Suprapubic skin (tissue), 4 donors: ENCODE results near the gene PPP1R3C. TPM values are rescaled to one million over a fixed set of nuclear protein-coding genes. Genes with fewer than 3 reads are reported as not detected.

Experiments used
- DNase-seq, 2 donors: peaks; one replicate each; pipeline ENCODE4 v3.0.0-alpha.2; 2019; ENCODE audit warnings: low spot score in 2 of 2
- H3K27ac ChIP-seq: fragments of 200-600 bp; sonication (generic); one replicate; pipeline ENCODE4 v1.5.1; 2019
- H3K27me3 ChIP-seq: fragments of 200-600 bp; sonication (generic); one replicate; pipeline ENCODE4 v1.5.1; 2019
- H3K36me3 ChIP-seq: fragments of 200-600 bp; sonication (generic); one replicate; pipeline ENCODE4 v1.5.1; 2019
- H3K4me1 ChIP-seq: fragments of 200-600 bp; sonication (generic); one replicate; pipeline ENCODE4 v1.5.1; 2019
- H3K4me3 ChIP-seq: fragments of 200-600 bp; sonication (generic); one replicate; pipeline ENCODE4 v1.5.1; 2019; ENCODE audit warnings: mild to moderate bottlenecking
- H3K9me3 ChIP-seq: fragments of 200-600 bp; sonication (generic); one replicate; pipeline ENCODE4 v1.5.1; 2019
- CTCF ChIP-seq, 2 donors: fragments of 200-600 bp in 1 of 2; fragments of 450-650 bp in 1 of 2; sonication (generic) in 1 of 2; IDR thresholded peaks; one replicate each; pipeline ENCODE4 v1.5.1; 2016 to 2019; ENCODE audit warnings: antibody characterized with exemption in 2 of 2, mild to moderate bottlenecking in 1 of 2, moderate library complexity in 1 of 2
- EP300 ChIP-seq: sonication (generic); formaldehyde crosslinking; IDR thresholded peaks from one replicate; pipeline ENCODE4 v1.6.1; 2017; ENCODE audit warnings: antibody characterized with exemption
- POLR2A ChIP-seq, 2 donors: fragments of 450-650 bp; IDR thresholded peaks; one replicate each; pipeline ENCODE4 v1.6.1; 2017; ENCODE audit warnings: antibody characterized with exemption in 2 of 2, mild to moderate bottlenecking in 2 of 2, moderate library complexity in 2 of 2
- POLR2AphosphoS5 ChIP-seq, 3 donors: sonication (generic); formaldehyde crosslinking; IDR thresholded peaks; one replicate each; pipeline ENCODE4 v1.6.1; 2017; ENCODE audit warnings: antibody characterized with exemption in 3 of 3
- WGBS: methylation state at CpG from one replicate; pipeline ENCODE4 v1.1.5; 2018; 5-methylcytosine and 5-hydroxymethylcytosine counted together
- total RNA-seq, 4 donors: library from RNA; depleted of rRNA; stranded (reverse); fragments of >200 nt; gene quantifications; one replicate each; pipeline ENCODE4 v1.1.0, GENCODE V29; 2016

The PPP1R3C gene
- total RNA-seq, 4 donors from 2014 or later = 4.8 to 10.3 (median 6.3) TPM

- H3K27ac ChIP-seq = no peak overlapping the region
Observed at GRCh38 chr10:91621483-91622113, 11.3 kb downstream of the PPP1R3C start.

GRCh38 chr10:91617072-91617609 is 15.7 kb downstream of the PPP1R3C start:
- Histone ChIP-seq H3K36me3 (no peaks in the 10 kb centered on the region), H3K27ac (no peak overlapping the region), H3K27me3 (no peaks in the 10 kb centered on the region), H3K4me1 (peaks cover 10% of the 10 kb centered on the region), H3K4me3 (no peak overlapping the region), H3K9me3 (no peaks in the 10 kb centered on the region)
- TF ChIP-seq CTCF (IDR thresholded peaks at IDR 0.05) = no peak
- no peak for TF ChIP-seq POLR2AphosphoS5 (IDR thresholded peaks at IDR 0.05)
- no peak for TF ChIP-seq EP300
- no peak for TF ChIP-seq POLR2A (IDR thresholded peaks at IDR 0.05)
- DNase-seq = no peak
- WGBS = 71% methylated on average over 7 of the region's 7 CpGs

More at GRCh38 chr10:91621483-91622113, 11.3 kb downstream of the PPP1R3C start:
- WGBS = 68% methylated on average over 1 of the region's 1 CpG
- H3K4me3 ChIP-seq = no peak overlapping the region
- no peaks in the 10 kb centered on the region for H3K9me3 ChIP-seq
- peaks cover 4% of the 10 kb centered on the region for H3K36me3 ChIP-seq
- DNase-seq = no peak
- TF ChIP-seq CTCF (IDR thresholded peaks at IDR 0.05) = no peak
- TF ChIP-seq POLR2A (IDR thresholded peaks at IDR 0.05) = no peak
- no peak for TF ChIP-seq EP300
- TF ChIP-seq POLR2AphosphoS5 (IDR thresholded peaks at IDR 0.05) = no peak
- H3K27me3 ChIP-seq = no peaks in the 10 kb centered on the region
- peaks cover 4% of the 10 kb centered on the region for H3K4me1 ChIP-seq

GRCh38 chr10:91616137-91616536 is 16.7 kb downstream of the PPP1R3C start:
- H3K9me3 ChIP-seq = no peaks in the 10 kb centered on the region
- 43% methylated on average over 1 of the region's 1 CpG for WGBS
- H3K4me3 ChIP-seq = no peak overlapping the region
- no peak overlapping the region for H3K27ac ChIP-seq
- peaks cover 10% of the 10 kb centered on the region for H3K4me1 ChIP-seq
- H3K36me3 ChIP-seq = no peaks in the 10 kb centered on the region
- DNase-seq = no peak
- no peaks in the 10 kb centered on the region for H3K27me3 ChIP-seq
- TF ChIP-seq EP300 = no peak
- TF ChIP-seq CTCF (IDR thresholded peaks at IDR 0.05) = no peak
- TF ChIP-seq POLR2AphosphoS5 (IDR thresholded peaks at IDR 0.05) = no peak
- TF ChIP-seq POLR2A (IDR thresholded peaks at IDR 0.05) = no peak

- H3K27ac ChIP-seq = peak overlapping the region; percentile 76
- no peaks in the 10 kb centered on the region for H3K36me3 ChIP-seq
- WGBS = 36% methylated on average over 2 of the region's 2 CpGs
- H3K4me1 ChIP-seq = peaks cover 13% of the 10 kb centered on the region
- H3K9me3 ChIP-seq = no peaks in the 10 kb centered on the region
- DNase-seq = no peak
- TF ChIP-seq POLR2AphosphoS5 (IDR thresholded peaks at IDR 0.05) = no peak
- no peak for TF ChIP-seq POLR2A (IDR thresholded peaks at IDR 0.05)
- TF ChIP-seq EP300 = no peak
- no peak for TF ChIP-seq CTCF (IDR thresholded peaks at IDR 0.05)
- no peak overlapping the region for H3K4me3 ChIP-seq
- no peaks in the 10 kb centered on the region for H3K27me3 ChIP-seq
Observed at GRCh38 chr10:91614225-91614624, 18.6 kb downstream of the PPP1R3C start.

- DNase-seq = no peak
- Histone ChIP-seq H3K4me3 (no peak overlapping the region), H3K9me3 (no peaks in the 10 kb centered on the region), H3K4me1 (peaks cover 19% of the 10 kb centered on the region), H3K36me3 (no peaks in the 10 kb centered on the region), H3K27ac (peak overlapping the region; percentile 76), H3K27me3 (no peaks in the 10 kb centered on the region)
- 57% methylated on average over 4 of the region's 4 CpGs for WGBS
- TF ChIP-seq EP300 (no peak), POLR2AphosphoS5 (IDR thresholded peaks at IDR 0.05) (no peak), POLR2A (IDR thresholded peaks at IDR 0.05) (no peak), CTCF (IDR thresholded peaks at IDR 0.05) (no peak)
Observed at GRCh38 chr10:91613411-91614187, 19.3 kb downstream of the PPP1R3C start.
